Fibroblast of villous mesenchyme (primary cell): ENCODE results near the gene CENPE. TPM values are rescaled to one million over a fixed set of nuclear protein-coding genes. Genes with fewer than 3 reads are reported as not detected.

ENCODE experiments used
- DNase-seq: peaks from one replicate; pipeline ENCODE4 v3.0.0-alpha.2; 2010; ENCODE audit warnings: low read depth
- H3K4me3 ChIP-seq: 2 replicates; pipeline ENCODE4 v1.5.1; 2011; ENCODE audit warnings: low read depth, mild to moderate bottlenecking, low read length
- CTCF ChIP-seq: IDR thresholded peaks from 2 replicates; pipeline ENCODE4 v1.5.1; 2012; ENCODE audit warnings: low read depth, mild to moderate bottlenecking, low read length; ENCODE audit not compliant: insufficient read depth
- total RNA-seq: library from RNA; depleted of rRNA; stranded (reverse); fragments of >200 nt; gene quantifications from 2 replicates; pipeline ENCODE4 v1.2.3, GENCODE V29; 2012

The CENPE gene
- total RNA-seq, 1 donor = 19.9 TPM

GRCh38 chr4:103104886-103105285 lies 93.3 kb downstream of the CENPE start:
- no peak for TF ChIP-seq CTCF
- DNase-seq = no peak
- H3K4me3 ChIP-seq = no peak overlapping the region

- no peak overlapping the region for H3K4me3 ChIP-seq
- TF ChIP-seq CTCF = no peak
- DNase-seq = no peak
Measured at GRCh38 chr4:103100691-103101090, 97.5 kb downstream of the CENPE start.

- H3K4me3 ChIP-seq = peak within 1 kb of the TSS; percentile 69
- peak; percentile 71 for TF ChIP-seq CTCF
- peak; percentile 97 for DNase-seq
Measured at GRCh38 chr4:103099691-103100392, 98.3 kb downstream of the CENPE start, which contains the start of gene BDH2. Gene BDH2 (minus strand): TSS chr4:103099834. CDS start chr4:103096254, 3,580 bp downstream.

GRCh38 chr4:103098756-103099440 lies 99.2 kb downstream of the CENPE start:
- DNase-seq = peak; percentile 36
- H3K4me3 ChIP-seq = peak overlapping the region; percentile 69

GRCh38 chr4:103098341-103098740 lies 99.8 kb downstream of the CENPE start:
- TF ChIP-seq CTCF = no peak
- no peak for DNase-seq
- H3K4me3 ChIP-seq = peak overlapping the region; percentile 69

More at GRCh38 chr4:103098756-103099440, 99.2 kb downstream of the CENPE start:
- no peak for TF ChIP-seq CTCF

GRCh38 chr4:103097112-103097511 lies 101.0 kb downstream of the CENPE start:
- DNase-seq = no peak
- H3K4me3 ChIP-seq = no peak overlapping the region
- TF ChIP-seq CTCF = no peak
